Measurements from ENCODE around the gene TSPAN9.

DNA sequence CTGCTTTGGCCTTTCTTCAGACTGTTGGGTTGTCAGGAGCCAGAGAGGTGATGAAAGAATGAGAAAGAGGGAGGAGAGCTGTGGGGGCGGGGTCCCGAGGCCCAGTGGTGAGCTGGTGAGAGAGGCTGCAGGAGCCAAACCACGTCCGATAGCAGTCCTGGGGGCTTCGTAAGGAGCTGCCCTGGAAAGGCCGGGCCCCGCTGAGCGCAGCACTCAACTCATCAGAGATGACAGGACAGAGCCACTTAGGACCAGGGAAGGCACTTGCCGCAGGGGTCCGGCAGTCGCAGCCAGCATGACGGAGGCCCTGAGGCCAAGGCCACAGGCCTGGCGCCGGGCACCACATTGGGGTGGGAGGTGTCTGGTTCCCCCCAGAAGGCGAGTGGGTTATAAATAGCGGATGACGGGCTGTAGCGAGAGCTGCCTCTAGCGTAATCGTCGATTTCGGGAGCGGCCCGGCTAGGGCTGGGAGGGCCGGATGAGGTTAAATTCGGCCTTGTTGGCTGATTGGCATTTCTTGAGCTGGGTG is 179.0 kb downstream of the TSPAN9 start:
- TF ChIP-seq USF2 (CRISPR knock-in tag; IDR thresholded peaks at IDR 0.05) (no peak), SP1 (CRISPR knock-in tag; IDR thresholded peaks at IDR 0.05) (no peak), IRF2 (CRISPR knock-in tag; IDR thresholded peaks at IDR 0.05) (no peak), TRIM24 (IDR thresholded peaks at IDR 0.05) (peak in 1 of 2 experiments; percentile 26; a peak in 1 of 4 replicates)
- TF ChIP-seq, protein P1, sequence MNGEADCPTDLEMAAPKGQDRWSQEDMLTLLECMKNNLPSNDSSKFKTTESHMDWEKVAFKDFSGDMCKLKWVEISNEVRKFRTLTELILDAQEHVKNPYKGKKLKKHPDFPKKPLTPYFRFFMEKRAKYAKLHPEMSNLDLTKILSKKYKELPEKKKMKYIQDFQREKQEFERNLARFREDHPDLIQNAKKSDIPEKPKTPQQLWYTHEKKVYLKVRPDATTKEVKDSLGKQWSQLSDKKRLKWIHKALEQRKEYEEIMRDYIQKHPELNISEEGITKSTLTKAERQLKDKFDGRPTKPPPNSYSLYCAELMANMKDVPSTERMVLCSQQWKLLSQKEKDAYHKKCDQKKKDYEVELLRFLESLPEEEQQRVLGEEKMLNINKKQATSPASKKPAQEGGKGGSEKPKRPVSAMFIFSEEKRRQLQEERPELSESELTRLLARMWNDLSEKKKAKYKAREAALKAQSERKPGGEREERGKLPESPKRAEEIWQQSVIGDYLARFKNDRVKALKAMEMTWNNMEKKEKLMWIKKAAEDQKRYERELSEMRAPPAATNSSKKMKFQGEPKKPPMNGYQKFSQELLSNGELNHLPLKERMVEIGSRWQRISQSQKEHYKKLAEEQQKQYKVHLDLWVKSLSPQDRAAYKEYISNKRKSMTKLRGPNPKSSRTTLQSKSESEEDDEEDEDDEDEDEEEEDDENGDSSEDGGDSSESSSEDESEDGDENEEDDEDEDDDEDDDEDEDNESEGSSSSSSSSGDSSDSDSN (IDR thresholded peaks at IDR 0.05; ENCODE audit: borderline replicate concordance in 1 of 2, low read depth in 2 of 2, low read length in 2 of 2): no peak

All from K562 (cell line).